Spleen (tissue), 7 donors: ENCODE results near the gene WDR86.

Experiments used
- POLR2A ChIP-seq, 3 donors: fragments of 450-650 bp; IDR thresholded peaks; one replicate each; pipeline ENCODE4 v1.5.1; 2017; ENCODE audit warnings: antibody characterized with exemption in 3 of 3, mild to moderate bottlenecking in 1 of 3
- TF ChIP-seq, protein P1 (sequence below), 11 experiments: fragments of 200-600 bp in 7 of 11; fragments of 450-650 bp in 4 of 11; sonication (generic) in 4 of 11; IDR thresholded peaks in 8 of 11; conservative IDR thresholded peaks in 3 of 11; 1 replicate in 7 of 11; 2 replicates in 4 of 11; pipeline versions ENCODE4 v1.4.0 to v1.8.0; 2016 to 2021; ENCODE audit warnings: antibody characterized with exemption in 11 of 11, inconsistent platforms in 4 of 11, mild to moderate bottlenecking in 1 of 11
- donor health status: DM: no; HTN: no; CAD: no; lungs with moderate emphysema.
- donor health status: DM: no; HTN: no; CAD: no.
- donor health status: DM: no; HTN: no; CAD: no.

DNA sequence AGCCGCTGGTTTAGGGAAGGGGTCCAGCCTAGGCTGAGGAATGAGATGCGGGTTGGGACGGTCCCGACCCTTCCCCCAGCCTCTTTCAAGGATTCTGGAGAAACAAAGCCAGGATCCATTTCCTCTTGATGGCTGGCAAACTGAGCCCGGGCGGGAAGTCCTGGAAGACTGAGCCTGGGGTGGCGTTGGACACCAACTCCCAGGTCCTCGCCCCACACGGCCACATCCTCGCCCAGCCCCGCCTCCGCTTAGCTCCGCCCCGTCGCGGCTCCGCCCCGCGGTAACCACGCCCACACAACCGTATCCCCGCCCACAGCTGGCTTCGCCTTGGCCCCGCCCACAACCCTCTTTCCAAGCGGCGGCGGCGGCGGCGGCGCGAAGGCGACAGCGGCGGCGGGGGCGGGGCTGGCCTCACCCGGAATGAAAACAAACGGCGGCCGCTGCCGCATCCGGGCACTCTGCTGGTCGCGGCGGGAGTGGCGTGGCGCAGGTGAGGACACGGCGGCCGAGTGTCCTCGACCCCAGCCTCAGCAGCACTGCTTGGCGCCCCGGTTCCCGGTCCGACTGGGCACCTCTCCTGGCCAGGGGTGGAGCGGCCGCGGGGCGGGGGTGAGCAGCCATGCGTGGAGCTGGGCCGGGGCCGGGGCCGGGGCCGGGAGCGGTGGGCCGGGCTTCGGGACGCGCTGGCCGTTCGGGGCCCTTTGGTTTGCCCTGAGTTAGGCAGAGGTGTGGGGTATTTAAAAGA, 68.3 kb downstream of the WDR86 start, which contains the start of gene NUB1:
- TF ChIP-seq POLR2A (IDR thresholded peaks at IDR 0.05): peak in 2 of 3 donors; percentile 37 to 43
- TF ChIP-seq, protein P1, sequence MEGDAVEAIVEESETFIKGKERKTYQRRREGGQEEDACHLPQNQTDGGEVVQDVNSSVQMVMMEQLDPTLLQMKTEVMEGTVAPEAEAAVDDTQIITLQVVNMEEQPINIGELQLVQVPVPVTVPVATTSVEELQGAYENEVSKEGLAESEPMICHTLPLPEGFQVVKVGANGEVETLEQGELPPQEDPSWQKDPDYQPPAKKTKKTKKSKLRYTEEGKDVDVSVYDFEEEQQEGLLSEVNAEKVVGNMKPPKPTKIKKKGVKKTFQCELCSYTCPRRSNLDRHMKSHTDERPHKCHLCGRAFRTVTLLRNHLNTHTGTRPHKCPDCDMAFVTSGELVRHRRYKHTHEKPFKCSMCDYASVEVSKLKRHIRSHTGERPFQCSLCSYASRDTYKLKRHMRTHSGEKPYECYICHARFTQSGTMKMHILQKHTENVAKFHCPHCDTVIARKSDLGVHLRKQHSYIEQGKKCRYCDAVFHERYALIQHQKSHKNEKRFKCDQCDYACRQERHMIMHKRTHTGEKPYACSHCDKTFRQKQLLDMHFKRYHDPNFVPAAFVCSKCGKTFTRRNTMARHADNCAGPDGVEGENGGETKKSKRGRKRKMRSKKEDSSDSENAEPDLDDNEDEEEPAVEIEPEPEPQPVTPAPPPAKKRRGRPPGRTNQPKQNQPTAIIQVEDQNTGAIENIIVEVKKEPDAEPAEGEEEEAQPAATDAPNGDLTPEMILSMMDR (IDR thresholded peaks at IDR 0.05 in 8 of 11, conservative IDR thresholded peaks at IDR 0.05 in 3 of 11): peak in 4 of 11 experiments; percentile 31 to 49 (median 40)
